WTC11 (cell line): ENCODE data around the gene PDZD8. TPM values are rescaled to one million over a fixed set of nuclear protein-coding genes. Genes with fewer than 3 reads are reported as not detected.
A peak's percentile ranks its signal among the peaks of the same experiment; 100 is the strongest.

Source experiments
- ATAC-seq: fragments of 200-7000 bp; cut with Tn5 transposase; 2 replicates; pipeline ENCODE4 v1.10.0; 2021; ENCODE audit warnings: mild to moderate bottlenecking, moderate library complexity
- CTCF ChIA-PET: fragments of 300-600 bp; sonication (Branson Sonifier 250); formaldehyde crosslinking; loops from one replicate; lab custom pipeline; 2021; ENCODE audit warnings: antibody characterized with exemption; lab: Charles Lee
- POLR2A ChIA-PET: fragments of 350-600 bp; sonication (Branson Sonifier 250); formaldehyde crosslinking; loops from one replicate; lab custom pipeline; 2021; ENCODE audit warnings: antibody characterized with exemption; lab: Charles Lee
- DNase-seq: peaks from one replicate; pipeline ENCODE4 v3.0.0; 2021; ENCODE audit warnings: low spot score
- H3K27ac Mint-ChIP-seq: 2 replicates; pipeline ENCODE4 v1.8.0; 2021; ENCODE audit warnings: mixed read lengths
- H3K27me3 Mint-ChIP-seq: 2 replicates; pipeline ENCODE4 v1.8.0; 2021; ENCODE audit warnings: low read depth, mild to moderate bottlenecking, moderate library complexity, mixed read lengths
- H3K36me3 Mint-ChIP-seq: 2 replicates; pipeline ENCODE4 v1.8.0; 2021; ENCODE audit warnings: mixed read lengths
- H3K4me1 Mint-ChIP-seq: 2 replicates; pipeline ENCODE4 v1.8.0; 2022; ENCODE audit warnings: mixed read lengths
- H3K4me3 Mint-ChIP-seq: 2 replicates; pipeline ENCODE4 v1.8.0; 2021; ENCODE audit warnings: mild to moderate bottlenecking, moderate library complexity, mixed read lengths
- H3K9me3 Mint-ChIP-seq: 2 replicates; pipeline ENCODE4 v1.8.0; 2021; ENCODE audit warnings: mixed read lengths
- FOXP1 ChIP-seq: sonication (generic); formaldehyde crosslinking; IDR thresholded peaks from 2 replicates; pipeline ENCODE4 v1.8.0; 2022; ENCODE audit warnings: missing genetic modification reagents, mild to moderate bottlenecking, moderate library complexity, borderline replicate concordance
- GRHL2 ChIP-seq: fragments of 250-450 bp; sonication (Bioruptor Pico); IDR thresholded peaks from 2 replicates; pipeline ENCODE4 v1.8.0; 2022; ENCODE audit warnings: mild to moderate bottlenecking, moderate library complexity; ENCODE audit not compliant: insufficient replicate concordance, severe bottlenecking
- HMGA2 ChIP-seq: fragments of 250-450 bp; sonication (Bioruptor Pico); IDR thresholded peaks from 2 replicates; pipeline ENCODE4 v1.4.0; 2021; ENCODE audit warnings: mild to moderate bottlenecking, moderate library complexity
- NR2C2 ChIP-seq: sonication (generic); formaldehyde crosslinking; IDR thresholded peaks from 2 replicates; pipeline ENCODE4 v1.8.0; 2022; ENCODE audit warnings: mild to moderate bottlenecking, missing genetic modification reagents
- NR3C1 ChIP-seq: sonication (generic); formaldehyde crosslinking; conservative IDR thresholded peaks from 2 replicates; pipeline ENCODE4 v1.8.1; 2023; ENCODE audit warnings: low read depth, mild to moderate bottlenecking, missing genetic modification reagents
- RELA ChIP-seq: sonication (generic); formaldehyde crosslinking; IDR thresholded peaks from 2 replicates; pipeline ENCODE4 v1.8.1; 2022; ENCODE audit warnings: missing genetic modification reagents, mild to moderate bottlenecking, borderline replicate concordance
- RORB ChIP-seq: fragments of 250-450 bp; sonication (Bioruptor Pico); IDR thresholded peaks from 2 replicates; pipeline ENCODE4 v1.9.0; 2021; ENCODE audit warnings: mild to moderate bottlenecking
- ZNF121 ChIP-seq: sonication (generic); formaldehyde crosslinking; IDR thresholded peaks from 2 replicates; pipeline ENCODE4 v1.8.0; 2023; ENCODE audit warnings: missing genetic modification reagents
- ZNF138 ChIP-seq: sonication (generic); formaldehyde crosslinking; conservative IDR thresholded peaks from 2 replicates; pipeline ENCODE4 v1.8.1; 2022; ENCODE audit warnings: mild to moderate bottlenecking, moderate library complexity, missing genetic modification reagents
- ZNF232 ChIP-seq: sonication (generic); formaldehyde crosslinking; IDR thresholded peaks from 2 replicates; pipeline ENCODE4 v1.8.0; 2022; ENCODE audit warnings: mild to moderate bottlenecking, missing genetic modification reagents
- ZNF317 ChIP-seq: sonication (generic); formaldehyde crosslinking; IDR thresholded peaks from 2 replicates; pipeline ENCODE4 v1.8.1; 2023; ENCODE audit warnings: low read depth, mild to moderate bottlenecking, moderate library complexity, missing genetic modification reagents, borderline replicate concordance
- ZNF416 ChIP-seq: fragments of 250-450 bp; sonication (Bioruptor Pico); IDR thresholded peaks from 2 replicates; pipeline ENCODE4 v1.9.0; 2021; ENCODE audit warnings: mild to moderate bottlenecking, inconsistent platforms
- total RNA-seq: library from RNA; stranded (reverse); gene quantifications from 3 replicates; pipeline ENCODE4 v1.2.3, GENCODE V29; 2021
- TF ChIP-seq, protein P1 (sequence below): sonication (generic); formaldehyde crosslinking; IDR thresholded peaks from 2 replicates; pipeline ENCODE4 v1.8.0; 2022; ENCODE audit warnings: mild to moderate bottlenecking, missing genetic modification reagents
- TF ChIP-seq, protein P2 (sequence below): sonication (generic); formaldehyde crosslinking; IDR thresholded peaks from 2 replicates; pipeline ENCODE4 v1.8.1; 2022; ENCODE audit warnings: missing genetic modification reagents, borderline replicate concordance
- TF ChIP-seq, protein P3 (sequence below): fragments of 250-450 bp; sonication (Bioruptor Pico); IDR thresholded peaks from 2 replicates; pipeline ENCODE4 v1.8.0; 2021; ENCODE audit warnings: mild to moderate bottlenecking
- TF ChIP-seq, protein P4 (sequence below): sonication (generic); formaldehyde crosslinking; conservative IDR thresholded peaks from 2 replicates; pipeline ENCODE4 v1.8.1; 2022; ENCODE audit warnings: mild to moderate bottlenecking, missing genetic modification reagents
- TF ChIP-seq, protein P5 (sequence below): fragments of 250-450 bp; sonication (Bioruptor Pico); IDR thresholded peaks from 2 replicates; pipeline ENCODE4 v1.9.0; 2021; ENCODE audit warnings: moderate library complexity, mild to moderate bottlenecking, inconsistent platforms, borderline replicate concordance

The PDZD8 gene
- total RNA-seq, 1 experiment from 2014 or later = 52.7 TPM

DNA sequence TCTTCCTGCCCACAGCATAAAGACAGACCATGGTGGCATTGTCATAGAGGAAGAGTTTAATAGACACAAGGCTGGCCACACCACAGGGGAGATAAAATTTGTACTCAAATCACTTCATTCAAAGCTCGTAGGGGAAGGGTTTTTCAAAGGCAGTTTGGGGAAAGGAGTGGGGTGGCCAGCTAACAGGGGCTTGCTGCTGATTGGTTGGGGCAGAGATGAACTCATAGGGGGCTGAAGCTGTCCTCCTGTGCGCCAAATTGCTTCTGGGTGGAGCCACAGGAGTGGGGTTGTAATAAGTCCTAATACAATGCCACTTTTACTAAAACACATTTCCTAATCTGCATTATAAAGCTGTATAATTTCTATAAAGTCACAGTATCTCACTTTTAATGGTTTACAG, 22.5 kb downstream of the PDZD8 start (continued):
- TF ChIP-seq, protein P1, sequence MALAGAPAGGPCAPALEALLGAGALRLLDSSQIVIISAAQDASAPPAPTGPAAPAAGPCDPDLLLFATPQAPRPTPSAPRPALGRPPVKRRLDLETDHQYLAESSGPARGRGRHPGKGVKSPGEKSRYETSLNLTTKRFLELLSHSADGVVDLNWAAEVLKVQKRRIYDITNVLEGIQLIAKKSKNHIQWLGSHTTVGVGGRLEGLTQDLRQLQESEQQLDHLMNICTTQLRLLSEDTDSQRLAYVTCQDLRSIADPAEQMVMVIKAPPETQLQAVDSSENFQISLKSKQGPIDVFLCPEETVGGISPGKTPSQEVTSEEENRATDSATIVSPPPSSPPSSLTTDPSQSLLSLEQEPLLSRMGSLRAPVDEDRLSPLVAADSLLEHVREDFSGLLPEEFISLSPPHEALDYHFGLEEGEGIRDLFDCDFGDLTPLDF (CRISPR knock-in tag) = no peak
- TF ChIP-seq ZNF138 (CRISPR knock-in tag) (no peak), RELA (CRISPR knock-in tag) (no peak), ZNF416 (CRISPR knock-in tag) (no peak), ZNF317 (CRISPR knock-in tag) (no peak)
- TF ChIP-seq, protein P2, sequence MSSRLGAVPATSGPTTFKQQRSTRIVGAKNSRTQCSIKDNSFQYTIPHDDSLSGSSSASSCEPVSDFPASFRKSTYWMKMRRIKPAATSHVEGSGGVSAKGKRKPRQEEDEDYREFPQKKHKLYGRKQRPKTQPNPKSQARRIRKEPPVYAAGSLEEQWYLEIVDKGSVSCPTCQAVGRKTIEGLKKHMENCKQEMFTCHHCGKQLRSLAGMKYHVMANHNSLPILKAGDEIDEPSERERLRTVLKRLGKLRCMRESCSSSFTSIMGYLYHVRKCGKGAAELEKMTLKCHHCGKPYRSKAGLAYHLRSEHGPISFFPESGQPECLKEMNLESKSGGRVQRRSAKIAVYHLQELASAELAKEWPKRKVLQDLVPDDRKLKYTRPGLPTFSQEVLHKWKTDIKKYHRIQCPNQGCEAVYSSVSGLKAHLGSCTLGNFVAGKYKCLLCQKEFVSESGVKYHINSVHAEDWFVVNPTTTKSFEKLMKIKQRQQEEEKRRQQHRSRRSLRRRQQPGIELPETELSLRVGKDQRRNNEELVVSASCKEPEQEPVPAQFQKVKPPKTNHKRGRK (CRISPR knock-in tag) = no peak
- TF ChIP-seq, protein P3, sequence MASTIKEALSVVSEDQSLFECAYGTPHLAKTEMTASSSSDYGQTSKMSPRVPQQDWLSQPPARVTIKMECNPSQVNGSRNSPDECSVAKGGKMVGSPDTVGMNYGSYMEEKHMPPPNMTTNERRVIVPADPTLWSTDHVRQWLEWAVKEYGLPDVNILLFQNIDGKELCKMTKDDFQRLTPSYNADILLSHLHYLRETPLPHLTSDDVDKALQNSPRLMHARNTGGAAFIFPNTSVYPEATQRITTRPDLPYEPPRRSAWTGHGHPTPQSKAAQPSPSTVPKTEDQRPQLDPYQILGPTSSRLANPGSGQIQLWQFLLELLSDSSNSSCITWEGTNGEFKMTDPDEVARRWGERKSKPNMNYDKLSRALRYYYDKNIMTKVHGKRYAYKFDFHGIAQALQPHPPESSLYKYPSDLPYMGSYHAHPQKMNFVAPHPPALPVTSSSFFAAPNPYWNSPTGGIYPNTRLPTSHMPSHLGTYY (CRISPR knock-in tag) = no peak
- TF ChIP-seq, protein P4, sequence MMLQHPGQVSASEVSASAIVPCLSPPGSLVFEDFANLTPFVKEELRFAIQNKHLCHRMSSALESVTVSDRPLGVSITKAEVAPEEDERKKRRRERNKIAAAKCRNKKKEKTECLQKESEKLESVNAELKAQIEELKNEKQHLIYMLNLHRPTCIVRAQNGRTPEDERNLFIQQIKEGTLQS (CRISPR knock-in tag) = no peak

DNA sequence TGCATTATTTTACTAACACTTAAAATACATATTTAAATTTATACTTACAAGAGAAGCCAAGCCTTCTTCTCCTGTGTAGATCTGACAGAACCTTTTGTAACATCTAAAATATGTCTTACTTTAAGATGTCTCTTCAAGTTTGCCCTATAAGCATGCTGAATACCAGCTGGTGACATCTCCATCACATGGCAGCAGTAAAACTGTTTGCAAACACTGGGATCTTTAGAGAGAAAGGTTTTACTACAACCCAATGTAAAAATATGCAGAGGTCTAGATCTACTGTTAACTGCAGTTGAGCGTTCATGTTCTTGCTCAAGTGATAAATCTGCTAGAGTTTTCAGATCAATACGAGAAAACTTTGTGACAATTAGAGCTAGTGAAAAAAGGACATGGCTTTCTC, 23.2 kb downstream of the PDZD8 start:
- no peak overlapping the region for H3K4me3 Mint-ChIP-seq
- TF ChIP-seq NR3C1 (CRISPR knock-in tag) (no peak), ZNF232 (CRISPR knock-in tag) (no peak), GRHL2 (CRISPR knock-in tag) (no peak), NR2C2 (no peak), FOXP1 (no peak), RORB (CRISPR knock-in tag) (no peak)
- TF ChIP-seq, protein P5, sequence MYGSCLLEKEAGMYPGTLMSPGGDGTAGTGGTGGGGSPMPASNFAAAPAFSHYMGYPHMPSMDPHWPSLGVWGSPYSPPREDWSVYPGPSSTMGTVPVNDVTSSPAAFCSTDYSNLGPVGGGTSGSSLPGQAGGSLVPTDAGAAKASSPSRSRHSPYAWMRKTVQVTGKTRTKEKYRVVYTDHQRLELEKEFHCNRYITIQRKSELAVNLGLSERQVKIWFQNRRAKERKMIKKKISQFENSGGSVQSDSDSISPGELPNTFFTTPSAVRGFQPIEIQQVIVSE (CRISPR knock-in tag) = no peak
- TF ChIP-seq, all 79 proteins: peak for 0
- ChIA-PET CTCF (interaction anchor here (1.2 to 1.3 kb wide), 2 partner anchors 91 to 135 kb away, joined by 3 read pairs; no protein-coding TSS in a partner anchor), POLR2A (no interaction called here)
- H3K27ac Mint-ChIP-seq = peak overlapping the region; percentile 3; the same call in 1 of the 2 replicates
- H3K4me1 Mint-ChIP-seq = peaks cover 65% of the 10 kb centered on the region
- ATAC-seq (no peak), DNase-seq (no peak)
- H3K36me3 Mint-ChIP-seq = peaks cover 4% of the 10 kb centered on the region; the same call in 1 of the 2 replicates
- H3K9me3 Mint-ChIP-seq = no peaks in the 10 kb centered on the region
- no peaks in the 10 kb centered on the region for H3K27me3 Mint-ChIP-seq

DNA sequence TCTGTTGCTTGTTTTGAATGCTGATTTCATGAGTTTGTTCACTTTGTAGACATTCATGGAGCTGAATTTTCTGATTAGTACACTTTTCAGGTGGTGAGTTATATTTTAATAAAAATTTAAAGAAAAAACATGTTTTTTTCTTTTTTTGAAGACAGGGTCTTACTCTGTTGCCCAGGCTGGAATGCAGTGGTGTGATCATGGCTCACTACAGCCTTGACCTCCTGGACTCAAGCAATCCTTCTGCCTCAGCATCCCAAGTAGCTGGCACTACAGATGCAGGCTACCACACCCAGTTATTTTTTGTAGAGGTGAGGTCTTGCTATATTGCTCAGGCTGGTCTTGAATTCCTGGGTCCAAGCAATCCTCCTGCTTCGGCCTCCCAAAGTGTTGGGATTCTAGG, 23.7 kb downstream of the PDZD8 start:
- POLR2A ChIA-PET = no interaction called here
- CTCF ChIA-PET = interaction anchor here (1.2 kb wide), 1 partner anchor 92 kb away, joined by 3 read pairs; no protein-coding TSS in a partner anchor
- Mint-ChIP-seq H3K36me3 (peaks cover 4% of the 10 kb centered on the region; the same call in 1 of the 2 replicates), H3K27me3 (no peaks in the 10 kb centered on the region), H3K27ac (no peak overlapping the region), H3K9me3 (no peaks in the 10 kb centered on the region), H3K4me3 (no peak overlapping the region), H3K4me1 (peaks cover 68% of the 10 kb centered on the region)
- DNase-seq = no peak
- no peak for ATAC-seq
- peak; percentile 57; the same call in 1 of the 2 replicates for TF ChIP-seq ZNF121 (CRISPR knock-in tag)
- TF ChIP-seq NR2C2 = no peak
- no peak for TF ChIP-seq HMGA2 (CRISPR knock-in tag)
- TF ChIP-seq, all 79 proteins: peak for 1
